MM.1S (cell line): ENCODE data around the gene ZDHHC1.

Experiments
- DNase-seq: peaks from one replicate; pipeline ENCODE4 v3.0.0-alpha.2; 2015
- H2AFZ ChIP-seq: fragments of 300-600 bp; sonication (generic); 2 replicates; pipeline ENCODE4 v1.6.0; 2016; ENCODE audit warnings: antibody characterized with exemption, low read length
- H3F3A ChIP-seq: fragments of 300-600 bp; sonication (generic); 2 replicates; pipeline ENCODE4 v1.6.1; 2016; ENCODE audit warnings: mild to moderate bottlenecking, antibody characterized with exemption, low read length, moderate library complexity, mixed read lengths; ENCODE audit not compliant: insufficient read depth
- H3K27ac ChIP-seq: fragments of 300-600 bp; sonication (generic); 2 replicates; pipeline ENCODE4 v1.5.1; 2016; ENCODE audit warnings: mild to moderate bottlenecking, low read length
- H3K27me3 ChIP-seq: fragments of 300-600 bp; sonication (generic); replicated peaks from 2 replicates; pipeline ENCODE4 v1.6.0; 2016; ENCODE audit warnings: low read length; ENCODE audit not compliant: insufficient read depth
- H3K36me3 ChIP-seq: fragments of 300-600 bp; sonication (generic); replicated peaks from 2 replicates; pipeline ENCODE4 v1.6.1; 2016; ENCODE audit warnings: mild to moderate bottlenecking, low read length, mixed read lengths; ENCODE audit not compliant: insufficient read depth
- H3K4me1 ChIP-seq: fragments of 300-600 bp; sonication (generic); 2 replicates; pipeline ENCODE4 v1.6.1; 2016; ENCODE audit warnings: low read length, mixed read lengths
- H3K4me2 ChIP-seq: fragments of 300-600 bp; sonication (generic); 2 replicates; pipeline ENCODE4 v1.6.0; 2016; ENCODE audit warnings: low read depth, low read length
- H3K4me3 ChIP-seq: fragments of 300-600 bp; sonication (generic); 2 replicates; pipeline ENCODE4 v1.5.1; 2016; ENCODE audit warnings: low read length, mixed read lengths
- H3K79me2 ChIP-seq: fragments of 300-600 bp; sonication (generic); 2 replicates; pipeline ENCODE4 v1.6.1; 2016; ENCODE audit warnings: mixed run types, low read length, mixed read lengths
- H3K9ac ChIP-seq: fragments of 300-600 bp; sonication (generic); 2 replicates; pipeline ENCODE4 v1.6.1; 2016; ENCODE audit warnings: low read length, mixed read lengths
- H3K9me2 ChIP-seq: fragments of 300-600 bp; sonication (generic); replicated peaks from 2 replicates; pipeline ENCODE4 v1.6.1; 2016; ENCODE audit warnings: mild to moderate bottlenecking, low read length, mixed read lengths; ENCODE audit not compliant: insufficient read depth
- H3K9me3 ChIP-seq: fragments of 300-600 bp; sonication (generic); replicated peaks from 2 replicates; pipeline ENCODE4 v1.6.1; 2016; ENCODE audit warnings: mild to moderate bottlenecking, low read length, mixed read lengths; ENCODE audit not compliant: insufficient read depth
- H4K20me1 ChIP-seq: fragments of 300-600 bp; sonication (generic); 2 replicates; pipeline ENCODE4 v1.6.1; 2016; ENCODE audit warnings: mild to moderate bottlenecking, low read length, moderate library complexity, mixed read lengths; ENCODE audit not compliant: insufficient read depth
- CTCF ChIP-seq: fragments of 300-600 bp; sonication (generic); IDR thresholded peaks from 2 replicates; pipeline ENCODE4 v1.5.1; 2016; ENCODE audit warnings: antibody characterized with exemption, low read length, mixed read lengths
- EZH2 ChIP-seq: fragments of 300-600 bp; sonication (generic); optimal IDR thresholded peaks from 2 replicates; pipeline ENCODE3; 2017; ENCODE audit warnings: low read depth, mild to moderate bottlenecking, antibody characterized with exemption, low read length, mixed read lengths
- EZH2phosphoT487 ChIP-seq: fragments of 300-600 bp; sonication (generic); IDR thresholded peaks from 2 replicates; pipeline ENCODE4 v1.6.1; 2018; ENCODE audit warnings: antibody characterized with exemption, low read length

Gene ZDHHC1

DNA sequence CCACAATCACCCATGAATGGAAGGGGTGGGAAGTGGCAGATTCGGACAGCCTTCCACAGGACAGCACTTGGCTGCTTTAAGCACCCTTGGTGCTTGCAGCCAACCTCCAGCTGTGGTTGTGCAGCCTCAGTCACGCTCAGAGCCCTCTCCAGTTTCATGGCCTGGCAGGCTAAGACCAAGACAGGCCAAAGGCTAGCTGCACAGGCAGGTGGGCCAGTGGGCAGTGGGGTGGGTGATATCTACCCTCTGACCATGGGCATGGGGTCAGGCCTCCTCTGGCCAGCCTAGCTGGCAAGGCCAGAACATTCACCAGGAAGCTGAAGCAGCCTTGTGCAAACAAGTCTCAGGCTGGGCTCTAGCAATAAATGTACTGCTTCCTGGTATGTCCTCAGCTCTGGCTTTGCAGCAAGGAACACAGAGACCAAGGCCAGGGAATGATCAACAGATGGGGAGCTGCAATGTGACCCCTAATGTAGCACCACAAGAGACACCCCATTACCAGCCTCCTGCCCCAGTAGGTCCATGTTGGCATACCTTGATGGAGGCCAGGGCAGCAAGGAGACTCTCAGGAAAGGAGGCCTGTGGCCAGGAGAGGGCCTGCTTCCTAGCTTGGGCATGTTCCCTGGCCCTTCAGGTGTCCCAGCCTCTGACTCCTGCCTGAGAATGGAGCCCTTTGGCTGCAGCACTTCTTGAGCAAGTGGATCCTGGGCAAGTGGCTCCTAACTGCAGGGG, 35.6 kb upstream of the ZDHHC1 start:
- no peaks in the 10 kb centered on the region for H3K4me1 ChIP-seq
- H3K27ac ChIP-seq, result no peak overlapping the region
- no peak overlapping the region for H3K4me3 ChIP-seq
- H3F3A ChIP-seq, result no peaks in the 10 kb centered on the region
- H3K4me2 ChIP-seq, result no peak overlapping the region
- no peak overlapping the region for H3K9ac ChIP-seq
- peaks cover 22% of the 10 kb centered on the region for H3K79me2 ChIP-seq
- H3K36me3 ChIP-seq, result no peaks in the 10 kb centered on the region
- no peak for DNase-seq
- H3K9me2 ChIP-seq, result no peaks in the 10 kb centered on the region
- no peak overlapping the region for H2AFZ ChIP-seq
- H4K20me1 ChIP-seq, result no peaks in the 10 kb centered on the region
- no peaks in the 10 kb centered on the region for H3K27me3 ChIP-seq
- no peaks in the 10 kb centered on the region for H3K9me3 ChIP-seq
- TF ChIP-seq CTCF (no peak), EZH2 (no peak), EZH2phosphoT487 (no peak)

DNA sequence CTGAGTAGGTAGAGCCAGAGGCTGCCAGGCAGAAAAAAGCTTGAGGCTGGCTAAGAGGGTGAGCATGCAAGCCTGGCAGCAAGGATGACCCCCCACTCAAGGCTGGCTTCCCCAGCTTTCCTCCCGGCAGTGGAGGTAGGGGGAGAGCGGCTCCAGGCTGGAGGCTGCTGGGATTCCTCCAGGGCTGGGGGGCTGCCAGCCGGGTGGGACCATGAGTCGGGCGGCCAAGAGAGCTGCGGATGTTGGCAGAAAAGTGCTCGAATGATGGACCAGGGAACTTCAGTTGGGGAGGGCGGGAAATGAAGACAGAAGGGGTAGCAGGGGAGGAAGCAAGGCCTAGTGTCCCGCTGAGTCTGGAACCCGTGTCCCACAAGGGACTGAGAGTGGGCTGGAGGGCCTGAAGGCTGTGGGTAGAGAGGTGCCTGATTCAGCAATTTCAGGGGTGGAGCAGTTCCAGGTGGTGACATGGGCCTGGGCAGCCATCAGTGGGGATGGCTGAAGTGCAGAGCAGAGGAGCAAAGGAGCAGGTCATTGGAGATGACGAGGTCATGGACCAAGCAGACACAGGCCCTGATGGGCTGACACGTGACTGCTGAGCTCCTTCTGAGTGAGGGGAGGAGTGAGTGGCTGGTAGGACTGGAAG, 34.9 kb upstream of the ZDHHC1 start:
- no peaks in the 10 kb centered on the region for H3K4me1 ChIP-seq
- H3K79me2 ChIP-seq, result peaks cover 23% of the 10 kb centered on the region
- H3K9me3 ChIP-seq, result no peaks in the 10 kb centered on the region
- no peak for DNase-seq
- no peak overlapping the region for H3K4me3 ChIP-seq
- H3K9me2 ChIP-seq, result no peaks in the 10 kb centered on the region
- H3K27me3 ChIP-seq, result no peaks in the 10 kb centered on the region
- H2AFZ ChIP-seq, result no peak overlapping the region
- no peak overlapping the region for H3K27ac ChIP-seq
- H3F3A ChIP-seq, result no peaks in the 10 kb centered on the region
- H3K9ac ChIP-seq, result no peak overlapping the region
- no peaks in the 10 kb centered on the region for H3K36me3 ChIP-seq
- TF ChIP-seq CTCF (no peak), EZH2 (no peak), EZH2phosphoT487 (no peak)
- no peak overlapping the region for H3K4me2 ChIP-seq
- 0 out of 2 replicates have a peak, but pooled peaks cover 2% of the 10 kb centered on the region for H4K20me1 ChIP-seq

DNA sequence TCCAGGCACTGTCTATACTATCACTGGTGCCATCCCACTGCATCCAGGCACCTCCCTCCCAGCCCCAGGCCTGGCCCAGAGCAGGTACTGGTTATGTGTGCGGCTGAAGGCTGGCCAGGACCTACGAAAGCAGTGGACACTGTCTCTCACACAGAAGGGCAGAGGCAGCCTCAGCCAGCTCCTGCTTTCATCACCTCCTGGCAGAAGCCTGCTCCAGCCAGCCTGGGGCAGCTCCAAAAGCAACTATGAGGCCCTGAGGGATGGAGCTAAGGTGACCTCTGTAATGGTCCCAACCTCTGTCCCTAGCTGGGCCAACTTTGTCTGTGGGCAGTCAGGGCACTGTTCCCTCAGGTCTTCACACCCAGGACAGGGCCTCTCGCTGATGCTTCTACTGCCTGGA, 33.5 kb upstream of the ZDHHC1 start:
- Histone ChIP-seq H3K9ac (no peak overlapping the region), H3K4me1 (no peaks in the 10 kb centered on the region), H2AFZ (no peak overlapping the region), H3K79me2 (peaks cover 24% of the 10 kb centered on the region), H3K27me3 (no peaks in the 10 kb centered on the region), H4K20me1 (0 out of 2 replicates have a peak, but pooled peaks cover 2% of the 10 kb centered on the region), H3K4me2 (no peak overlapping the region), H3K9me2 (no peaks in the 10 kb centered on the region), H3K9me3 (no peaks in the 10 kb centered on the region), H3K4me3 (no peak overlapping the region), H3F3A (no peaks in the 10 kb centered on the region), H3K36me3 (no peaks in the 10 kb centered on the region), H3K27ac (no peak overlapping the region)
- DNase-seq, result no peak
- TF ChIP-seq EZH2phosphoT487 (no peak), EZH2 (no peak), CTCF (no peak)
